Stomach (tissue), 9 donors: Measurements from ENCODE around the gene RANBP3. TPM values are rescaled to one million over a fixed set of nuclear protein-coding genes. Genes with fewer than 3 reads are reported as not detected.

Experiments
- DNase-seq, 2 donors: peaks; one replicate each; pipeline versions ENCODE4 v3.0.0 to v3.0.0-alpha.2; 2013 to 2019
- H3K27ac ChIP-seq, 5 donors: fragments of 200-600 bp in 4 of 5; sonication (generic) in 4 of 5; one replicate each; pipeline ENCODE4 v1.5.1; 2013 to 2019; ENCODE audit warnings: mild to moderate bottlenecking in 1 of 5, moderate library complexity in 1 of 5
- H3K27me3 ChIP-seq, 3 donors: fragments of 200-600 bp; sonication (generic); one replicate each; pipeline ENCODE4 v1.5.1; 2017 to 2019; ENCODE audit warnings: mixed run types in 1 of 3
- H3K36me3 ChIP-seq, 4 donors: fragments of 200-600 bp; sonication (generic); 1 replicate in 3 of 4; 2 replicates in 1 of 4; pipeline ENCODE4 v1.5.1; 2016 to 2019
- H3K4me1 ChIP-seq, 4 donors: fragments of 200-600 bp; sonication (generic); one replicate each; pipeline ENCODE4 v1.5.1; 2016 to 2019
- H3K4me3 ChIP-seq, 4 donors: fragments of 200-600 bp; sonication (generic) in 3 of 4; one replicate each; pipeline ENCODE4 v1.5.1; 2016 to 2019; ENCODE audit warnings: mild to moderate bottlenecking in 1 of 4
- H3K9me3 ChIP-seq, 4 donors: fragments of 200-600 bp; sonication (generic); one replicate each; pipeline ENCODE4 v1.5.1; 2016 to 2019
- CTCF ChIP-seq, 7 experiments: fragments of 450-650 bp in 4 of 7; fragments of 200-600 bp in 3 of 7; sonication (generic) in 3 of 7; IDR thresholded peaks; one replicate each; pipeline ENCODE4 v1.5.1; 2016 to 2019; ENCODE audit warnings: antibody characterized with exemption in 7 of 7, control low read depth in 2 of 7, mild to moderate bottlenecking in 1 of 7
- EP300 ChIP-seq: sonication (generic); formaldehyde crosslinking; IDR thresholded peaks from one replicate; pipeline ENCODE4 v1.6.1; 2017; ENCODE audit warnings: antibody characterized with exemption
- POLR2A ChIP-seq, 4 donors: fragments of 450-650 bp; IDR thresholded peaks; one replicate each; pipeline ENCODE4 v1.6.1; 2016; ENCODE audit warnings: antibody characterized with exemption in 4 of 4, control low read depth in 2 of 4, mild to moderate bottlenecking in 1 of 4, moderate library complexity in 1 of 4
- POLR2AphosphoS5 ChIP-seq, 3 donors: sonication (generic); formaldehyde crosslinking; IDR thresholded peaks; one replicate each; pipeline ENCODE4 v1.6.1; 2016; ENCODE audit warnings: antibody characterized with exemption in 3 of 3
- WGBS, 5 donors: extraction: QIAGEN DNeasy Blood & Tissue Kit in 3 of 5; methylation state at CpG; one replicate each; pipeline versions ENCODE4 v1.1.5 to v1.1.7; 2013 to 2018; 5-methylcytosine and 5-hydroxymethylcytosine counted together
- intact Hi-C: fragments of 100-400 bp; cut with DNase I; formaldehyde crosslinking; loops from one replicate; pipeline ENCODE4 v1.15.1; 2023; ENCODE audit warnings: low total_unique reads
- polyA plus RNA-seq, 3 donors: library from polyadenylated mRNA; stranded (reverse); fragments of 200-250 nt; gene quantifications; one replicate each; pipeline ENCODE4 v1.2.3, GENCODE V29; 2013
- total RNA-seq, 5 donors: library from RNA; depleted of rRNA; stranded (reverse); fragments of >200 nt; gene quantifications; one replicate each; pipeline versions ENCODE4 v1.1.0 to v1.2.3, GENCODE V29; 2014 to 2016
- donor health status: healthy with polysubstance abuse.
- donor health status: Bipolar disorder and iron deficiency.
- donor health status: healthy.

Gene RANBP3
- total and polyA plus RNA-seq, 8 donors: 27.7 to 235 (median 39.2) TPM

- no peaks in the 10 kb centered on the region for H3K27me3 ChIP-seq
- 89 to 100% (median 97%) methylated on average over 7 to 8 of the region's 8 CpGs for WGBS, 5 donors
- peaks cover 0 to 20% (median 14%) of the 10 kb centered on the region in 4 donors for H3K36me3 ChIP-seq
- H3K4me3 ChIP-seq: no peak overlapping the region
- DNase-seq: no peak
- H3K27ac ChIP-seq: no peak overlapping the region
- peaks cover 13 to 47% (median 36%) of the 10 kb centered on the region in 4 donors for H3K4me1 ChIP-seq
- no peak for TF ChIP-seq POLR2A (IDR thresholded peaks at IDR 0.05)
- no peak for TF ChIP-seq EP300
- no peak for TF ChIP-seq CTCF (IDR thresholded peaks at IDR 0.05)
- H3K9me3 ChIP-seq: no peaks in the 10 kb centered on the region
- intact Hi-C loops: no loop called here
These were observed 13.4 kb upstream of the RANBP3 start for GRCh38 chr19:5991244-5991838.

- Histone ChIP-seq H3K27ac (no peak overlapping the region), H3K9me3 (no peaks in the 10 kb centered on the region), H3K36me3 (peaks cover 0 to 10% (median 5%) of the 10 kb centered on the region in 4 donors), H3K4me3 (no peak overlapping the region), H3K4me1 (peaks cover 13 to 57% (median 40%) of the 10 kb centered on the region in 4 donors), H3K27me3 (no peaks in the 10 kb centered on the region)
- peak in 1 of 2 donors; percentile 41 for DNase-seq
- TF ChIP-seq POLR2A (IDR thresholded peaks at IDR 0.05) (no peak), CTCF (IDR thresholded peaks at IDR 0.05) (no peak), EP300 (no peak), POLR2AphosphoS5 (IDR thresholded peaks at IDR 0.05) (no peak)
- intact Hi-C loops: no loop called here
- 31 to 61% (median 49%) methylated on average over 6 to 17 of the region's 17 CpGs for WGBS, 5 donors
These were observed 12.4 kb upstream of the RANBP3 start for GRCh38 chr19:5990289-5990797.

GRCh38 chr19:5989388-5990074 is 11.6 kb upstream of the RANBP3 start:
- H3K4me3 ChIP-seq: no peak overlapping the region
- intact Hi-C loops: loop anchor here (5.0 kb wide), 1 partner anchor 33 kb away; no protein-coding TSS in a partner anchor

More at GRCh38 chr19:5989388-5990074, 11.6 kb upstream of the RANBP3 start:
- Histone ChIP-seq H3K4me1 (peaks cover 12 to 63% (median 42%) of the 10 kb centered on the region in 4 donors), H3K27ac (no peak overlapping the region), H3K27me3 (no peaks in the 10 kb centered on the region), H3K36me3 (peaks cover 0 to 2% (median 0%) of the 10 kb centered on the region in 4 donors), H3K9me3 (no peaks in the 10 kb centered on the region)
- no peak for DNase-seq
- 51 to 80% (median 66%) methylated on average over 8 of the region's 8 CpGs for whole genome bisulfite sequencing, 5 donors
- TF ChIP-seq EP300 (no peak), CTCF (IDR thresholded peaks at IDR 0.05) (no peak), POLR2AphosphoS5 (IDR thresholded peaks at IDR 0.05) (no peak), POLR2A (IDR thresholded peaks at IDR 0.05) (no peak)
